HCT116 (cell line): Measurements from ENCODE around the gene HHIPL1. TPM values are rescaled to one million over a fixed set of nuclear protein-coding genes. Genes with fewer than 3 reads are reported as not detected.

Experiments used
- ATAC-seq: fragments of 200-7000 bp; cut with Tn5 transposase; 2 replicates; pipeline ENCODE4 v1.9.1; 2020; ENCODE audit warnings: mild to moderate bottlenecking, moderate library complexity
- BruUV-seq: library from RNA; stranded (reverse); fragments of 400-500 nt; replicated peaks from 2 replicates; lab custom pipeline; 2021; lab: Mats Ljungman, UMichigan
- CTCF ChIA-PET: fragments of 300-600 bp; sonication (Branson Sonifier 250); formaldehyde crosslinking; loops from one replicate; lab custom pipeline; 2021; ENCODE audit warnings: antibody characterized with exemption; lab: Charles Lee
- POLR2A ChIA-PET: fragments of 300-600, 350-600 bp; sonication (Branson Sonifier 250); formaldehyde crosslinking; loops from one replicate; lab custom pipeline; 2021; ENCODE audit warnings: antibody characterized with exemption; lab: Charles Lee
- RAD21 ChIA-PET, 2 experiments: fragments of 300-600 bp; sonication (Branson Sonifier 250); formaldehyde crosslinking; loops; one replicate each; lab custom pipeline; 2023; ENCODE audit warnings: low total read pairs in 2 of 2; ENCODE audit not compliant: uncharacterized antibody in 2 of 2, unreplicated experiment in 2 of 2, low non-redundant PET in 1 of 2; lab: Charles Lee
- DNase-seq: peaks from one replicate; pipeline ENCODE4 v3.0.0-alpha.2; 2010; ENCODE audit warnings: low read depth, low spot score
- H2AFZ ChIP-seq: fragments of 200-600 bp; shearing (Covaris generic), sonication (generic); 2 replicates; pipeline ENCODE4 v1.6.1; 2017; ENCODE audit warnings: low read depth, mixed run types, mixed read lengths, antibody characterized with exemption, low read length; ENCODE audit not compliant: poor library complexity, severe bottlenecking
- H3K27ac ChIP-seq: 2 replicates; pipeline ENCODE4 v1.5.1; 2012; ENCODE audit warnings: low read depth, low read length
- H3K27me3 ChIP-seq: fragments of 200-600 bp; sonication (generic); 2 replicates; pipeline ENCODE4 v1.6.1; 2016; ENCODE audit warnings: mixed run types, low read length, mixed read lengths; ENCODE audit not compliant: insufficient read depth
- H3K36me3 ChIP-seq, 2 experiments: fragments of 200-500 bp in 1 of 2; fragments of 200-600 bp in 1 of 2; sonication (Bioruptor generic) in 1 of 2; sonication (generic) in 1 of 2; 2 replicates each; pipeline versions ENCODE4 v1.5.1 to v1.6.1; 2014 to 2016; ENCODE audit warnings: low read length in 2 of 2, inconsistent platforms in 1 of 2, mixed read lengths in 1 of 2, mixed run types in 1 of 2; ENCODE audit not compliant: insufficient read depth in 2 of 2, control insufficient read depth in 1 of 2
- H3K4me1 ChIP-seq, 2 experiments: fragments of 200-600 bp in 1 of 2; sonication (generic) in 1 of 2; 2 replicates each; pipeline versions ENCODE4 v1.5.1 to v1.6.1; 2012 to 2017; ENCODE audit warnings: low read length in 2 of 2, inconsistent platforms in 1 of 2, mild to moderate bottlenecking in 1 of 2, mixed read lengths in 1 of 2, mixed run types in 1 of 2, moderate library complexity in 1 of 2; ENCODE audit not compliant: insufficient read depth in 2 of 2, control insufficient read depth in 1 of 2
- H3K4me2 ChIP-seq: fragments of 200-600 bp; sonication (generic); 2 replicates; pipeline ENCODE4 v1.6.1; 2017; ENCODE audit warnings: mixed run types, low read length, mixed read lengths
- H3K4me3 ChIP-seq, 2 experiments: fragments of 200-600 bp in 1 of 2; sonication (generic) in 1 of 2; replicated peaks in 1 of 2; 2 replicates each; pipeline ENCODE4 v1.5.1; 2011 to 2016; ENCODE audit warnings: low read length in 2 of 2, control low read depth in 1 of 2, low read depth in 1 of 2, mild to moderate bottlenecking in 1 of 2, mixed read lengths in 1 of 2, mixed run types in 1 of 2
- H3K79me2 ChIP-seq: fragments of 200-600 bp; sonication (generic); 2 replicates; pipeline ENCODE4 v1.6.1; 2017; ENCODE audit warnings: mild to moderate bottlenecking, mixed run types, low read length, moderate library complexity, mixed read lengths; ENCODE audit not compliant: insufficient read depth
- H3K9ac ChIP-seq: fragments of 200-600 bp; sonication (generic); 2 replicates; pipeline ENCODE4 v1.6.1; 2016; ENCODE audit warnings: low read length, mixed read lengths
- H3K9me2 ChIP-seq: fragments of 200-600 bp; sonication (generic), shearing (Covaris generic); 2 replicates; pipeline ENCODE4 v1.6.1; 2017; ENCODE audit warnings: mixed run types, mild to moderate bottlenecking, moderate library complexity; ENCODE audit not compliant: insufficient read depth
- H3K9me3 ChIP-seq, 2 experiments: fragments of 200-500 bp in 1 of 2; fragments of 200-600 bp in 1 of 2; sonication (Bioruptor generic) in 1 of 2; sonication (generic) in 1 of 2; 2 replicates each; pipeline ENCODE4 v1.6.1; 2014 to 2017; ENCODE audit warnings: low read length in 2 of 2, mixed read lengths in 2 of 2, inconsistent platforms in 1 of 2, low read depth in 1 of 2, mild to moderate bottlenecking in 1 of 2, mixed run types in 1 of 2, moderate library complexity in 1 of 2; ENCODE audit not compliant: control insufficient read depth in 1 of 2, insufficient read depth in 1 of 2
- H4K20me1 ChIP-seq: fragments of 200-600 bp; sonication (generic), shearing (Covaris generic); 2 replicates; pipeline ENCODE4 v1.6.1; 2017; ENCODE audit warnings: mixed run types, mild to moderate bottlenecking, moderate library complexity; ENCODE audit not compliant: insufficient read depth
- ATF3 ChIP-seq: IDR thresholded peaks from 2 replicates; pipeline ENCODE4 v1.6.1; 2012
- CEBPB ChIP-seq: IDR thresholded peaks from 2 replicates; pipeline ENCODE4 v1.6.1; 2012; ENCODE audit warnings: low read depth
- EGR1 ChIP-seq: IDR thresholded peaks from 2 replicates; pipeline ENCODE4 v1.6.1; 2012; ENCODE audit warnings: low read depth
- FOSL1 ChIP-seq: IDR thresholded peaks from 2 replicates; pipeline ENCODE4 v1.6.1; 2012; ENCODE audit warnings: low read depth
- RAD21 ChIP-seq: IDR thresholded peaks from 2 replicates; pipeline ENCODE4 v1.6.1; 2012; ENCODE audit warnings: low read depth, mild to moderate bottlenecking
- REST ChIP-seq: IDR thresholded peaks from 2 replicates; pipeline ENCODE4 v1.6.1; 2012; ENCODE audit warnings: low read depth
- SRF ChIP-seq: IDR thresholded peaks from 2 replicates; pipeline ENCODE4 v1.6.1; 2012; ENCODE audit warnings: low read depth
- ZFX ChIP-seq: fragments of 450-650 bp; IDR thresholded peaks from 2 replicates; pipeline ENCODE4 v1.6.1; 2017
- intact Hi-C: fragments of 100-400 bp; cut with micrococcal nuclease; formaldehyde crosslinking; loops from 2 replicates; pipeline ENCODE4 v1.10.0; 2022
- total RNA-seq: library from RNA; stranded (reverse); gene quantifications from one replicate; pipeline ENCODE4 v1.2.1, GENCODE V29; 2021; ENCODE audit not compliant: unreplicated experiment

The HHIPL1 gene
- total RNA-seq, 1 experiment from 2014 or later = not detected

DNA sequence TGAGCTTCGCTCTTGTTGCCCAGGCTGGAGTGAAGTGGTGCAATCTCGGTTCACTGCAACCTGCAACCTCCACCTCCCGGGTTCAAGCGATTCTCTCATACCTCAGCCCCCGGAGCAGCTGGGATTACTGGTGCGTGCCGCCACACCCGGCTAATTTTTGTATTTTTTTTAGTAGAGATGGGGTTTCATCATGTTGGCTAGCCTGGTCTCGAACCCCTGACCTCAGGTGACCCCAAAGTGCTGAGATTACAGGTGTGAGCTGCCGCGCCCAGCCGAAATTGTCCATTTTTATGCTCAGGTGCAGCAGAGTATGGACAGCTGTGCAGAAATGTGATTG lies 20.0 kb downstream of the HHIPL1 start:
- Histone ChIP-seq H2AFZ (no peak overlapping the region), H3K4me2 (no peak overlapping the region), H3K27ac (no peak overlapping the region), H3K9me3 (no peaks in the 10 kb centered on the region), H3K9me2 (no peaks in the 10 kb centered on the region), H3K36me3 (no peaks in the 10 kb centered on the region), H3K27me3 (no peaks in the 10 kb centered on the region), H4K20me1 (no peaks in the 10 kb centered on the region), H3K4me1 (peaks cover 4 to 8% of the 10 kb centered on the region in 2 experiments; a peak in 3 of 4 replicates), H3K9ac (no peak overlapping the region), H3K79me2 (no peaks in the 10 kb centered on the region), H3K4me3 (no peak overlapping the region)
- TF ChIP-seq CEBPB (no peak), EGR1 (no peak), RAD21 (no peak), REST (no peak), FOSL1 (no peak), SRF (no peak), ATF3 (no peak)
- ChIA-PET CTCF (no interaction called here), POLR2A (no interaction called here), RAD21 (no interaction called here)
- ATAC-seq (no peak), DNase-seq (no peak)
- intact Hi-C loops = no loop called here
- no TSS peak for BruUV-seq

DNA sequence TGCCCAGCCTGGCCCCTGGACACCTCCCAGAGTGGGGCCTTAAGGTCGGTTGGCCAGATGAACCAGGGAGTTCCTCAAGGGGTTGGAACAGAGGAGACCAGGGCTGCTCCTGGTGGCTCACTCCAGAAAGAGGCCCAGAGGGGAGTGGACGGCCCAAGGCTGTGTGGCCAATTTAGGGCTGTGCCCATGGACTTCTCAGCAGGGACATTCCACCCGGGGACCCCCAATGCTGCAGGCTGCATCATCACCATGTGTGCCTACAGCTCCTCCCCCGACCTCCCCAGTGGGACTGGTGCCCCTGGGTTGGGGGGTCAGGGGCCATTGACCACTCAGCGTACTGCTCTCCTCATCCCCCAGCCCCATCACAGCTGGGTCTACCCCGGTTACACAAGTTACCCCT lies 21.6 kb downstream of the HHIPL1 start:
- Histone ChIP-seq H2AFZ (no peak overlapping the region), H3K27me3 (no peaks in the 10 kb centered on the region), H4K20me1 (no peaks in the 10 kb centered on the region), H3K9me2 (no peaks in the 10 kb centered on the region), H3K9me3 (no peaks in the 10 kb centered on the region), H3K79me2 (no peaks in the 10 kb centered on the region), H3K4me2 (no peak overlapping the region), H3K27ac (no peak overlapping the region)
- ChIA-PET POLR2A (no interaction called here), RAD21 (no interaction called here)
- ATAC-seq = no peak
- BruUV-seq = no TSS peak
- TF ChIP-seq ZFX = no peak
- TF ChIP-seq, all 23 proteins: peak for 0
- Histone ChIP-seq H3K9ac (no peak overlapping the region), H3K36me3 (no peaks in the 10 kb centered on the region), H3K4me3 (no peak overlapping the region), H3K4me1 (no peaks in the 10 kb centered on the region)
- intact Hi-C loops = no loop called here
- no peak for DNase-seq
- CTCF ChIA-PET = no interaction called here
